HEK293T (cell line): ENCODE data around the gene KRTAP15-1.

Experiments used
- CTCF ChIA-PET: fragments of 350-600 bp; formaldehyde crosslinking; extraction: SDS; loops from one replicate; lab custom pipeline; 2021; ENCODE audit warnings: antibody characterized with exemption, inconsistent platforms; lab: Yijun Ruan, JAX
- POLR2A ChIA-PET: fragments of 350-600 bp; formaldehyde crosslinking; extraction: SDS; loops from one replicate; lab custom pipeline; 2020; ENCODE audit warnings: antibody characterized with exemption, inconsistent platforms; lab: Yijun Ruan, JAX
- DNase-seq: peaks from one replicate; pipeline ENCODE4 v3.0.0; 2012; ENCODE audit warnings: mixed read lengths; ENCODE audit errors: extremely low spot score
- ARNT ChIP-seq: fragments of 450-650 bp; IDR thresholded peaks from 2 replicates; pipeline ENCODE4 v1.6.1; 2017; ENCODE audit warnings: mild to moderate bottlenecking
- BHLHE40 ChIP-seq: fragments of 450-650 bp; IDR thresholded peaks from 2 replicates; pipeline ENCODE4 v1.6.1; 2016; ENCODE audit warnings: mild to moderate bottlenecking, moderate library complexity, borderline replicate concordance
- CTBP1 ChIP-seq: fragments of 450-650 bp; IDR thresholded peaks from 2 replicates; pipeline ENCODE4 v1.6.1; 2016; ENCODE audit warnings: borderline replicate concordance
- ELF4 ChIP-seq: fragments of 450-650 bp; IDR thresholded peaks from 2 replicates; pipeline ENCODE4 v1.6.1; 2017; ENCODE audit warnings: antibody characterized with exemption
- FOXA1 ChIP-seq: fragments of 450-650 bp; IDR thresholded peaks from 2 replicates; pipeline ENCODE4 v1.6.1; 2016; ENCODE audit warnings: mild to moderate bottlenecking
- FOXK2 ChIP-seq: fragments of 450-650 bp; IDR thresholded peaks from 2 replicates; pipeline ENCODE4 v1.6.1; 2016; ENCODE audit warnings: mild to moderate bottlenecking
- FOXM1 ChIP-seq: fragments of 450-650 bp; IDR thresholded peaks from 2 replicates; pipeline ENCODE4 v1.6.1; 2017; ENCODE audit warnings: mild to moderate bottlenecking, borderline replicate concordance
- HDGF ChIP-seq: fragments of 450-650 bp; IDR thresholded peaks from 2 replicates; pipeline ENCODE4 v1.6.1; 2017; ENCODE audit warnings: antibody characterized with exemption, borderline replicate concordance
- L3MBTL2 ChIP-seq: fragments of 450-650 bp; conservative IDR thresholded peaks from 2 replicates; pipeline ENCODE4 v1.6.1; 2016; ENCODE audit warnings: mild to moderate bottlenecking
- LEF1 ChIP-seq: fragments of 450-650 bp; IDR thresholded peaks from 2 replicates; pipeline ENCODE4 v1.6.1; 2017; ENCODE audit warnings: mild to moderate bottlenecking, borderline replicate concordance
- NFRKB ChIP-seq: fragments of 450-650 bp; IDR thresholded peaks from 2 replicates; pipeline ENCODE4 v1.6.1; 2016; ENCODE audit warnings: mild to moderate bottlenecking, moderate library complexity
- PKNOX1 ChIP-seq: fragments of 450-650 bp; IDR thresholded peaks from 2 replicates; pipeline ENCODE4 v1.6.1; 2016
- SP1 ChIP-seq: fragments of 450-650 bp; IDR thresholded peaks from 2 replicates; pipeline ENCODE4 v1.6.1; 2017
- SUZ12 ChIP-seq: fragments of 450-650 bp; IDR thresholded peaks from 2 replicates; pipeline ENCODE4 v1.6.1; 2016; ENCODE audit warnings: mild to moderate bottlenecking
- TARDBP ChIP-seq: fragments of 450-650 bp; IDR thresholded peaks from 2 replicates; pipeline ENCODE4 v1.6.1; 2016
- ZNF384 ChIP-seq: fragments of 450-650 bp; IDR thresholded peaks from 2 replicates; pipeline ENCODE4 v1.6.1; 2016

Gene KRTAP15-1

DNA sequence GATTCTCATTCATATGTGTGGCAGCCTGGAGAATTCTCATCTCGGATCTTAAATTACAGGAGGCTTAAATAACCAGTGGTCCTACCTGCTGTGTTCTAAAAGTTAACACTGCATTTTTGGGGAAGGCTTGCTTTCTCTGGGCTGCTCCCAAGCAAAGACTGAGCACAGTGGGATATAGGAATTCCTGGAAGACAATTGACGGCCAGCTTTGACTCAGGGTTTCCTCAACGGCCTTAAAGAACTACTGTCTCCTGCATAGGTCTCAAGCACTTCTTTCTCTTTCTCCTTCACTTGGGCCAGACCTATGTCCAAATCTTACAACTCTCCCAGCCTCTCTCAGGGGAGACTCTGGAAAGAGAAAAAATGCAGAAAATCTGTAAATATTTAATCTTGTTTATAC lies 13.3 kb upstream of the KRTAP15-1 start:
- POLR2A ChIA-PET, result no interaction called here
- CTCF ChIA-PET, result no interaction called here
- no peak for DNase-seq
- no peak for TF ChIP-seq ELF4
- no peak for TF ChIP-seq LEF1
- TF ChIP-seq L3MBTL2, result no peak
- TF ChIP-seq TARDBP, result no peak
- TF ChIP-seq FOXA1, result no peak
- TF ChIP-seq HDGF, result no peak
- no peak for TF ChIP-seq FOXK2

GRCh38 chr21:30430170-30430655 lies 9.9 kb upstream of the KRTAP15-1 start, which contains the start of gene KRTAP13-4:
Gene KRTAP13-4 (plus strand): TSS chr21:30430220. CDS start chr21:30430276, 56 bp downstream.
- DNase-seq, result no peak
- ChIA-PET CTCF (no interaction called here), POLR2A (no interaction called here)
- TF ChIP-seq ELF4, result no peak
- no peak for TF ChIP-seq NFRKB
- TF ChIP-seq HDGF, result no peak
- TF ChIP-seq LEF1, result no peak
- TF ChIP-seq SP1, result no peak
- TF ChIP-seq BHLHE40, result no peak
- no peak for TF ChIP-seq FOXK2
- no peak for TF ChIP-seq FOXA1
- no peak for TF ChIP-seq ARNT
- TF ChIP-seq FOXM1, result no peak
- TF ChIP-seq ZNF384, result no peak
- TF ChIP-seq TARDBP, result no peak
- no peak for TF ChIP-seq SUZ12

- ChIA-PET POLR2A (no interaction called here), CTCF (interaction anchor here (0.6 to 1.6 kb wide), 6 partner anchors 9 to 488 kb away, joined by 3 to 8 read pairs (median 3); no protein-coding TSS in a partner anchor)
- peak; percentile 62 for DNase-seq
- TF ChIP-seq FOXM1 (no peak), CTBP1 (no peak)
These were observed 5.9 kb upstream of the KRTAP15-1 start for GRCh38 chr21:30434033-30434631.

GRCh38 chr21:30437010-30437565 lies 3.0 kb upstream of the KRTAP15-1 start:
- CTCF ChIA-PET, result no interaction called here
- DNase-seq, result no peak
- TF ChIP-seq LEF1 (no peak), FOXA1 (no peak), ZNF384 (no peak), FOXM1 (no peak), SP1 (no peak), HDGF (no peak), CTBP1 (no peak)
- POLR2A ChIA-PET, result no interaction called here

- POLR2A ChIA-PET, result interaction anchor here (0.7 kb wide), 1 partner anchor 34 kb away, joined by 6 read pairs; no protein-coding TSS in a partner anchor
- CTCF ChIA-PET, result interaction anchor here (0.6 to 2.5 kb wide), 5 partner anchors 9 to 648 kb away, joined by 3 to 8 read pairs (median 3); no protein-coding TSS in a partner anchor
- TF ChIP-seq FOXM1 (no peak), BHLHE40 (no peak), SUZ12 (no peak), TARDBP (no peak), ZNF384 (no peak), SP1 (no peak), NFRKB (no peak), CTBP1 (no peak), FOXA1 (no peak), L3MBTL2 (no peak), FOXK2 (no peak), ARNT (no peak), ELF4 (no peak), HDGF (no peak), LEF1 (no peak), PKNOX1 (no peak)
- DNase-seq, result no peak
These were observed 3.2 kb downstream of the KRTAP15-1 start for GRCh38 chr21:30443226-30443625.

- CTCF ChIA-PET, result interaction anchor here (0.6 to 2.5 kb wide), 3 partner anchors 8 to 98 kb away, joined by 3 to 8 read pairs (median 3); no protein-coding TSS in a partner anchor
- TF ChIP-seq BHLHE40 (no peak), ZNF384 (no peak), L3MBTL2 (no peak), SP1 (no peak), CTBP1 (no peak), FOXM1 (no peak)
- DNase-seq, result no peak
- POLR2A ChIA-PET, result no interaction called here
These were observed 4.1 kb downstream of the KRTAP15-1 start for GRCh38 chr21:30444204-30444603.

- no peak for DNase-seq
- ChIA-PET CTCF (no interaction called here), POLR2A (no interaction called here)
- no peak for TF ChIP-seq FOXA1
- no peak for TF ChIP-seq FOXM1
- TF ChIP-seq ARNT, result no peak
- TF ChIP-seq BHLHE40, result no peak
- no peak for TF ChIP-seq CTBP1
- no peak for TF ChIP-seq PKNOX1
- no peak for TF ChIP-seq FOXK2
- TF ChIP-seq TARDBP, result no peak
- TF ChIP-seq LEF1, result no peak
- TF ChIP-seq SUZ12, result no peak
- no peak for TF ChIP-seq L3MBTL2
These were observed 7.0 kb downstream of the KRTAP15-1 start for GRCh38 chr21:30447056-30447455.
